ENCODE measurements around the gene FGFR1OP2.
"Not testable (repeated sequence)": the region's sequence is repeated elsewhere in the genome, so short reads cannot be mapped to it uniquely, and the experiment has no call there.

Gene FGFR1OP2

DNA sequence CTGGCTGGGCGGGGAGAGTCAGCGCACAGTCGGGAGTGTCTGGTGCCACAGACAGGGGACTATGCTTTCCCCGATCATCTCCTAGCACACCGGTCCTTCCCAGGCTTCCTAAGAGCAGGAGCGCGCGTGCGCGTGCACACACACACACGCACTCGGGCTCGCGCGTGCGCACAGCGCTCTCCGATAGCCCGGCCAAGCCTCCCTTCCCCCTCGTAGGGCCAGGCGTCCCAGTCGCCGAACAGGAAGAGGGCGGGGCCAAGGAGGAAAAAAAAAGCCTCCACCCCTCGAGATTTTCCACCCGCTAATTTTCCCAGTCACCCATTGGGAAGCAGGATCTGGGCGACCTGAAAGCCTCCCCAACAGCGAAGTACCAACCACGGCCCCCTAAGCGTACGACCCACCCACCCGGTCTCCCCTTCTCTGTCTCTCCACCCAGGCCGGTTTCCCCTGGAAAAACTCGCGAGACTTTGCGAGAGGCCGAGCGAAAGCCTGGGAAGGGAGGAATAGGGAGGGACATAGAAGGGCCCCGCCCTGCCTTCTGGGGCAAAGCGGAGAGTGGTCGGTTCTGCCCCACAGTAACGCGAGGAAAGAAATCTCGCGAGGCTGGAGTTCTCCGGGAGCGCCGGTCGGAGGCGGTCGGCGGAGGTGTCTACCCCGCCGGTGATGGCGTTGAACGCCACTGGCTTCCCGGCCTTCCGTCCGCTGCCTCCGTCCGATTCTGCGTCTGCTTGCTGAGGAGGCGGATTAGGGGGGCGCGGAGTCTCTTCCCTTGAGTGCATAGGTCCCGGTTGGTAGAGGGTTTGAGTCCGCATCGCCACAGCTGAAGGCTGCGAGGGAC is at the start of gene FGFR1OP2, which contains the start of gene INTS13:
FGFR1OP2 (plus strand) TSS at position 608 of the 838 bp plus-strand sequence. CDS start 15,689 bp downstream, outside the sequence.
INTS13 (minus strand) TSS at position 119 of the 838 bp plus-strand sequence. CDS start 1,178 bp downstream, outside the sequence.
- peak; percentile 99 for DNase-seq (ENCODE audit: low spot score)

DNA sequence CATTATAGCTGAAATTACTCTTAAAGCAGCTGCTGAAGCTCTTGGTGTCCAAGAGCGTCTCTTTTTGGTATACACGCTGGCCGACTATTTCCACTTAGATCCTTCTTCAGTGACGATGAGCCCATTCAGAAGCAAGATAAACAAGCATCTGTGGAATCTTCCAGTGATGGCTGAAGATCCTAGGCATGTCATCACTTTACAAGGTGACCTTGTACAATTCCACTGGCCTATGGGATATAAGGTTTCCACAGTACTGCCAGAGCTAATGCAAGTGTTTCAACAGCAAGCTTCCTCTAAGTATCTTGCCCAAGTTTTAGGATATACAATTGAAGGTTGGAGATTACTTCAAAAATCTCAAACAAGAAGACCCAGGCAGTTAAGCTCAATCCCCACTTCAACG is 47.5 kb upstream of the FGFR1OP2 start:
- no peak for DNase-seq (ENCODE audit: low spot score)

DNA sequence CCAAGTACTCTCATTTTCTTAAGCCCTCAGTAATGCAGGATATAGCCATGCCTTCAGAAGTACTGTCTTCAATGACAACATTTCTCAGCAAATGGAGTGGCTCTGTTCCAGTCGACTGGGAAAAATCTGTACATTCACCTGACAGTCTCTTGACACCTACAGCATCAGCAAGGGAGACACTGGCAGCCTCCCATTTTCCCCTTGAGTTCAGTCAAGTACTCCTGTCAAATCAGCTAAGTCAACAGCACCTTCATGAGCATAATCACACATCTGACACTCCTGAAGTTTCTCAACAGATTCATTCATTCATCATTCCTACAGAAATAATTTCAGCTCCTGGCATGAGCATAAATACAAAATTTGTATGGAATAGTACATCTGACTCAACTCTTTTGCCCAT is 46.6 kb upstream of the FGFR1OP2 start:
- DNase-seq (ENCODE audit: low spot score) = no peak

GRCh38 chr12:26895672-26896071 is 42.6 kb upstream of the FGFR1OP2 start:
- DNase-seq (ENCODE audit: low spot score) = no peak

- DNase-seq (ENCODE audit: low spot score) = no peak
Measured at GRCh38 chr12:26896913-26897312, 41.4 kb upstream of the FGFR1OP2 start.

GRCh38 chr12:26903396-26903795 is 34.9 kb upstream of the FGFR1OP2 start:
- DNase-seq (ENCODE audit: low spot score) = not testable (repeated sequence)

DNA sequence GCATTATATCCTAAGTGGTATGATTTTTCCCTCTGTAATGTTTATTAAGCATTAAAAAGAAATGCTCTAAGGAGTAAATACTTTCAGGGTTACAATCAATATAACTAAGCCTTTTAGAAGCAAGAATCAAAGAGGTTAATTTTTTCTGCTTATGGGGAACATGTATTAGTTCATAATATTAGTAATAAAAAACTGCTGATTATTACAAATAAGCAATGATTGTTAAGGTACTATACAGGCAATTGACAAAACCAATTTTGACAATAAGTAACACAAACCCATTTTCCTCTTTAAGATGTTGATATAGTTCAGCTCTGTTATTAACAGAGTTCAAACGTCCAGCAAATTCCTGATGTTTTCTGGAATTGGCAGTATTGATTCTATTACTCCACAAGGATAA is 32.2 kb upstream of the FGFR1OP2 start:
- no peak for DNase-seq (ENCODE audit: low spot score)

DNA sequence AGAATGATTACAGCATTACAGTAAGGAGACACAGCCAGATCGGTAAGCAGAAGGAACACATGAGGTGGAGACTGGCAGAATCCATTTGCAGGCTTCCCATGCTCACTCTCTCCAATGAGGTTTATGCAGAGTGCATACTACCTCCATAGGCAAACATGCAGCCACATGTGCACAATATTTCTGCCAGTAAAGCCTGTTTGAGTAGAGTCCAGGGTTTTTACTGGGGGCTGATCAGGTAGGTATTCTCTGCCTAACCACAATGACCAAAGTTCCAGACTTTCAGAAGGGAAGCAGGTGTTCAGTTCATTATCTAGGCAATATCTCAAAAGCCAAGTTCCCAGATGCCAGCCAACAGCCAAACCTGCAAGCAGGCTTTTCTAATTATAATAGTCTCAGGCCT is 31.6 kb upstream of the FGFR1OP2 start:
- no peak for DNase-seq (ENCODE audit: low spot score)

DNA sequence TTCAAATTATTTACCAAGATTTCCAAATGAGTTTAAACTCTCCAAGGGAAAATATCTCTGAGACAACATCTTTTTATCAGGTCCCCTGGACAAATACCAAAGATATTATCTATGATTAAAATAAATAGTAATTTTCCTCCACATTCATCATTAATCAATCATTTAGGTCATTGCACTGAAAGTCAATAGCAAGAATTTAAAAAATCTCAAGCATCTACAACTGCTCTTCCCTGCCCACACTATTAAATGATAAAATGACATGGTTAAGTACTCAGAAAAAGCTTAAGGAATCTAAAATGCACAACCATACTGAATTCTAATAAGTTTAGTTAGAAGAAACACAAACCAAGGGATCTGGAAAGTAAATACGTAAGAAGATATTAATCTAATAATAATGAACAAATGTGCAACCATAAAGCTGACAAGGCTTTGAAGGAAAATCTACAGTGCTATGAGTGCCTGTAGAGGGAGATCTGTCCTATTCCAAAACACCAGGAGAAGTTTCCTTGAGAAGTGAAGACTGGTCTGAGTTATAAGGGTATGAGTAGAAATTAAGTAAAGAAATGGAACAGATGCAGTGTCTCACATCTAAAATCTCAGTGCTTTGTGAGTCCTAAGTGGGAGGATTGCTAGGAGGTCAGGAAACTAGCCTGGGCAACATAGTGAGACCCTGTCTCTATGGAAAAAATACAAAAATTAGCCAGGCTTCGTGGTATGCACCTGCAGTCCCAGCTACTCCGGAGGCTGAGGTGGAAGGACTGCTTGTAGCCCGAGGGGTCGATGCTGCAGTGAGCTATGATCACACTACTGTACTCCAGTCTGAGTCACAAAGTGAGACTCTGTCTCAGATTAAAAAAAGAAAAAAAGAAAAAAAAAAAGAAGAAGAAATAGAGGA is 19.7 kb upstream of the FGFR1OP2 start:
- DNase-seq (ENCODE audit: low spot score) = no peak

GRCh38 chr12:26919216-26919555 is 19.1 kb upstream of the FGFR1OP2 start:
- DNase-seq (ENCODE audit: low spot score) = peak; percentile 51

- no peak for DNase-seq (ENCODE audit: low spot score)
Measured at GRCh38 chr12:26921886-26922285, 16.4 kb upstream of the FGFR1OP2 start.

- no peak for DNase-seq (ENCODE audit: low spot score)
Measured at GRCh38 chr12:26928661-26929060, 9.6 kb upstream of the FGFR1OP2 start.

GRCh38 chr12:26929590-26929989 is 8.7 kb upstream of the FGFR1OP2 start:
- DNase-seq (ENCODE audit: low spot score) = no peak

DNA sequence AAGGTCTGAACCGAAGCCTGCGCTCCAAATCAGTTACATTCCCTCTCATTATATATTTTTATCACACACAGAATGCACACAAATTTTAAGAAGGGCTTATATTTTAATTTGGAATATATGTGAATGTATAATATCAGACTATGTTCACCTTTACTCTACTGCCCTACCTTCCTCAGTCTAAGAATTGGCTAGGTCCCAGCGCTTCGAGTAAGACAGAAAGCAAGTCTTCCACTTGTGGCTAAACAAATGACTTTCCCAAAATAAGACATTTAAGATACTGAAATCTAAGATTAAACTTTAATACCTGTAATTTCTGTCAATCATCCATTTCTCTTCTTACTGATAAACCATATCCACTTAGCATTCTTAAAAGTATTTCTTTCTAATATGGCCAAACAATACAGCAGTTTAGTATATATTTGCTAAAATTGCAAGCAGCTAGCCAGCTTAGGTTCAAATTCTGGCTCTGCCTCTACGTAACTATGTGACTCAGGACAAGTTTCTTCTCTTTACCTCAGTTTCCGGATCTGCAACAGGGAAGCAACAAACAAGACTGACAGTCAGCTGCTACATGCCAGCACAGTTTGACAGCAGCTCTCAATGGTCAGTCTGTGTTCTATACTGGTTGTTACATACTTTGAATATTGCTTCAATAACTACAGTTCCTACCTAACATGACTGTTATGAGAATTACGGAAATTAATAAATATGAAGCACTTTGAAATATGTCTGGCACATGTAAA is 2.5 kb upstream of the FGFR1OP2 start:
- DNase-seq (ENCODE audit: low spot score) = no peak

GRCh38 chr12:26936559-26937442 is 1.5 kb upstream of the FGFR1OP2 start:
- DNase-seq (ENCODE audit: low spot score) = no peak

- no peak for DNase-seq (ENCODE audit: low spot score)
Measured at GRCh38 chr12:26937443-26937862, 817 bp upstream of the FGFR1OP2 start.

DNA sequence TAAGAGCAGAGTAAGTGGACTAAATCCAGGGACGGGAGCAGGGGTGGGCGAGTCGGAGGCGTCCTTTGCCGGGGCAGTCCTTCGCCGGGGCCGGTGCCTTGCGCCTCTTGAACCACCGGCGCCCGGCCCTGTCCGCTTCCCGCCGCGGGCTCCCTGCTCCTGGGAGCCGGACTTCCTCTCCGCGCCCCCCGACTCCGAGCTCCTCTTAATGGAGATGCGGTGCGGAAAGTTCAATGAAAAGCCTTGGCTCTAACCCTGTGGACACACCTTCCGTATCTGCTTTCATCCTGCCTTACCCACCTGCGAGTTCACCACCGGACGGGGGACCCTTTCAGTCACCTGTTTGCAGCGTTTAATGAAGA is 412 bp downstream of the FGFR1OP2 start:
- DNase-seq (ENCODE audit: low spot score) = no peak

- no peak for DNase-seq (ENCODE audit: low spot score)
Measured at GRCh38 chr12:26939192-26939832, 1.0 kb downstream of the FGFR1OP2 start.

- DNase-seq (ENCODE audit: low spot score) = no peak
Measured at GRCh38 chr12:26939953-26940352, 1.7 kb downstream of the FGFR1OP2 start.

GRCh38 chr12:26940516-26941214 is 2.4 kb downstream of the FGFR1OP2 start:
- no peak for DNase-seq (ENCODE audit: low spot score)
